VCaP (cell line): Measurements from ENCODE around the gene TSHR.
"Not testable (repeated sequence)": the region's sequence is repeated elsewhere in the genome, so short reads cannot be mapped to it uniquely, and the experiment has no call there.

Experiments
- H3K27ac ChIP-seq: fragments of 450-650 bp; 2 replicates; pipeline ENCODE4 v1.5.1; 2017
- CTCF ChIP-seq: fragments of 450-650 bp; conservative IDR thresholded peaks from 2 replicates; pipeline ENCODE4 v1.5.1; 2017; ENCODE audit warnings: mild to moderate bottlenecking, moderate library complexity

The TSHR gene

GRCh38 chr14:81004575-81004974, 49.2 kb downstream of the TSHR start:
- no peak for TF ChIP-seq CTCF
- no peak overlapping the region for H3K27ac ChIP-seq

- no peak overlapping the region for H3K27ac ChIP-seq
- no peak for TF ChIP-seq CTCF
Measured at GRCh38 chr14:81005540-81006228, 50.3 kb downstream of the TSHR start.

- H3K27ac ChIP-seq: no peak overlapping the region
- TF ChIP-seq CTCF: no peak
Measured at GRCh38 chr14:81006266-81006665, 50.8 kb downstream of the TSHR start.

- no peak for TF ChIP-seq CTCF
- H3K27ac ChIP-seq: no peak overlapping the region
Measured at GRCh38 chr14:81007131-81007530, 51.7 kb downstream of the TSHR start.

- H3K27ac ChIP-seq: no peak overlapping the region
- TF ChIP-seq CTCF: no peak
Measured at GRCh38 chr14:81009346-81009745, 53.9 kb downstream of the TSHR start.

- TF ChIP-seq CTCF: no peak
- H3K27ac ChIP-seq: no peak overlapping the region
Measured at GRCh38 chr14:81018251-81018650, 62.8 kb downstream of the TSHR start.

- no peak for TF ChIP-seq CTCF
- H3K27ac ChIP-seq: no peak overlapping the region
Measured at GRCh38 chr14:81018684-81019083, 63.3 kb downstream of the TSHR start.

GRCh38 chr14:81019113-81019512, 63.7 kb downstream of the TSHR start:
- H3K27ac ChIP-seq: not testable (repeated sequence)
